Type B pancreatic cell (in vitro differentiated cells): Measurements from ENCODE around the gene PLK1. TPM values are rescaled to one million over a fixed set of nuclear protein-coding genes. Genes with fewer than 3 reads are reported as not detected.

ENCODE experiments used
- DNase-seq: peaks from one replicate; pipeline ENCODE4 v3.0.0; 2021; ENCODE audit warnings: mixed read lengths; ENCODE audit not compliant: unreplicated experiment; ENCODE audit errors: extremely low spot score
- H3K27ac Mint-ChIP-seq: 2 replicates; pipeline ENCODE4 v1.8.0; 2021; ENCODE audit warnings: mild to moderate bottlenecking, mixed read lengths
- H3K27me3 Mint-ChIP-seq: 2 replicates; pipeline ENCODE4 v1.8.0; 2021; ENCODE audit warnings: mixed read lengths
- H3K36me3 Mint-ChIP-seq: 2 replicates; pipeline ENCODE4 v1.8.0; 2021; ENCODE audit warnings: mixed read lengths
- H3K4me1 Mint-ChIP-seq: one replicate; pipeline ENCODE4 v1.8.0; 2021; ENCODE audit warnings: mixed read lengths; ENCODE audit not compliant: unreplicated experiment
- H3K4me3 Mint-ChIP-seq: 2 replicates; pipeline ENCODE4 v1.8.0; 2021; ENCODE audit warnings: mild to moderate bottlenecking, mixed read lengths
- H3K9me3 Mint-ChIP-seq: 2 replicates; pipeline ENCODE4 v1.8.0; 2021; ENCODE audit warnings: mixed read lengths
- total RNA-seq: library from RNA; stranded (reverse); gene quantifications from 2 replicates; pipeline ENCODE4 v1.2.1, GENCODE V29; 2021; ENCODE audit warnings: low replicate concordance
- TF ChIP-seq, protein P1 (sequence below): fragments of 200-600 bp; sonication (generic); conservative IDR thresholded peaks from 2 replicates; pipeline ENCODE4 v1.5.0; 2021; ENCODE audit warnings: antibody characterized with exemption, mild to moderate bottlenecking

The PLK1 gene
- total RNA-seq, 1 donor from 2014 or later = 67.2 TPM

DNA sequence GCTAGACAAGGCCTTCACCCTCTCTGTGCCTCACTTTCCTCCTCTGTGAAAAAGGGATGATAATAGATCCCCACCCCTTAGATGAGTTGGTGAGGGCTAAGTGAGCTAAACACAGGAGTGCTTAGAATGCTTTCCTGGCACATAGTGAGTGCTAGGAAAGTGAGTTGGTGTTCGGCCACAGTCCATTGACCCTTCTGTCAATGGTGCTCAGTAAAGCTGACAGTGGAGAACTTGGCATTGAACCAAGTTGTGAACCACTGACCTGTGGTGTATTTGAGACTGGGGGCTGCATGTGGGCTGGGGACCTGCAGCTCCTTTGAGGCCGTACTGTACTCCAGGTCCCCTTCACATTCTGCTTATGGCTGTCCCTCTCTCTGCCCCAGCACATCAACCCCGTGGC, 4.8 kb downstream of the PLK1 start:
- Mint-ChIP-seq H3K4me1 (peaks cover 23% of the 10 kb centered on the region), H3K9me3 (no peaks in the 10 kb centered on the region), H3K36me3 (peaks cover 24% of the 10 kb centered on the region), H3K27me3 (no peaks in the 10 kb centered on the region), H3K27ac (no peak overlapping the region), H3K4me3 (no peak overlapping the region)
- TF ChIP-seq, protein P1, sequence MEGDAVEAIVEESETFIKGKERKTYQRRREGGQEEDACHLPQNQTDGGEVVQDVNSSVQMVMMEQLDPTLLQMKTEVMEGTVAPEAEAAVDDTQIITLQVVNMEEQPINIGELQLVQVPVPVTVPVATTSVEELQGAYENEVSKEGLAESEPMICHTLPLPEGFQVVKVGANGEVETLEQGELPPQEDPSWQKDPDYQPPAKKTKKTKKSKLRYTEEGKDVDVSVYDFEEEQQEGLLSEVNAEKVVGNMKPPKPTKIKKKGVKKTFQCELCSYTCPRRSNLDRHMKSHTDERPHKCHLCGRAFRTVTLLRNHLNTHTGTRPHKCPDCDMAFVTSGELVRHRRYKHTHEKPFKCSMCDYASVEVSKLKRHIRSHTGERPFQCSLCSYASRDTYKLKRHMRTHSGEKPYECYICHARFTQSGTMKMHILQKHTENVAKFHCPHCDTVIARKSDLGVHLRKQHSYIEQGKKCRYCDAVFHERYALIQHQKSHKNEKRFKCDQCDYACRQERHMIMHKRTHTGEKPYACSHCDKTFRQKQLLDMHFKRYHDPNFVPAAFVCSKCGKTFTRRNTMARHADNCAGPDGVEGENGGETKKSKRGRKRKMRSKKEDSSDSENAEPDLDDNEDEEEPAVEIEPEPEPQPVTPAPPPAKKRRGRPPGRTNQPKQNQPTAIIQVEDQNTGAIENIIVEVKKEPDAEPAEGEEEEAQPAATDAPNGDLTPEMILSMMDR = no peak
- no peak for DNase-seq

DNA sequence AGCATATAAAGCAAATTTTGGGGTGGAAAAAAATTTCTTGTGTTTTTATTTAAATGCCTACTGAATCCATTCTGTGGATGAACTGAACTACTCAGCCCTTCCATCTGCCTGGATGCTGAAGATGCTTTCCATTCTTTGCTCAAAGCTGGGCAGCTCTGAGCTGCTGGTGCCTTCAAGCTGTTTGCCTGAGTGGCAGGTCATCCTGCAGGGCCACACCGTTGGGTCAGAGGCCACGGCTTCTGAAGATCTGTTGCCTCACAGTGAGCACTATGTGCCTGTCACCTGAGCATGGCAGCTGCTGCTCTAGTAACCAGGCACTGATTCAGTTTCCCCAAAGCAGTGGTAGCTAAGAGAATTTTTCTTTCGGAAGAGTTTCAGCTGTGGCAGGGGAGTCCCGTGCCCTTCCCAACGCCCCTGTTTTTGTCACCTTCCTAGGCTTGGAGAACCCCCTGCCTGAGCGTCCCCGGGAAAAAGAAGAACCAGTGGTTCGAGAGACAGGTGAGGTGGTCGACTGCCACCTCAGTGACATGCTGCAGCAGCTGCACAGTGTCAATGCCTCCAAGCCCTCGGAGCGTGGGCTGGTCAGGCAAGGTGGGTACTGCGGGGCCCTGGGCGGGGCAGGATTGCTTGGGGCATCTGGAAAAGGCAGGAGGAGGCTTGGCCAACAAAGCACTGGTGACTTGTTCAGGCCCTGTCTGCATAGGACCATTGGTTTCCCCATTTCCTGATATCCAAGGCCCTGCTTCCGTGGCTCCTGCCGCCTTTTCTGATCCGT, 8.5 kb downstream of the PLK1 start:
- TF ChIP-seq, protein P1 = no peak
- Mint-ChIP-seq H3K27me3 (no peaks in the 10 kb centered on the region), H3K4me3 (no peak overlapping the region), H3K4me1 (peaks cover 2% of the 10 kb centered on the region), H3K27ac (no peak overlapping the region), H3K9me3 (no peaks in the 10 kb centered on the region), H3K36me3 (peaks cover 21% of the 10 kb centered on the region)
- DNase-seq = no peak

DNA sequence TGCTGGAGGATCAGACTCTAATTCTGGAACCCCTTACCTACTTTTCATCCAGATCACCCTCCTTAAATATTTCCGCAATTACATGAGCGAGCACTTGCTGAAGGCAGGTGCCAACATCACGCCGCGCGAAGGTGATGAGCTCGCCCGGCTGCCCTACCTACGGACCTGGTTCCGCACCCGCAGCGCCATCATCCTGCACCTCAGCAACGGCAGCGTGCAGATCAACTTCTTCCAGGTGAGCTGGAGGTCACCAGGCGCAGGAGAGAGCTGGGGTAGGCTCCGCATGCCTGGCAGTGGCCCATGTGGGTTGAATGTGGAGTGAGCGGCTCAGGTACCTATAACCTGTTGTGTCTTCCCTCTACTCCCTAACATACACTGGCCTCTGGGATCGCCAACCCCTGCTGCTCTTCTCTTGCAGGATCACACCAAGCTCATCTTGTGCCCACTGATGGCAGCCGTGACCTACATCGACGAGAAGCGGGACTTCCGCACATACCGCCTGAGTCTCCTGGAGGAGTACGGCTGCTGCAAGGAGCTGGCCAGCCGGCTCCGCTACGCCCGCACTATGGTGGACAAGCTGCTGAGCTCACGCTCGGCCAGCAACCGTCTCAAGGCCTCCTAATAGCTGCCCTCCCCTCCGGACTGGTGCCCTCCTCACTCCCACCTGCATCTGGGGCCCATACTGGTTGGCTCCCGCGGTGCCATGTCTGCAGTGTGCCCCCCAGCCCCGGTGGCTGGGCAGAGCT, 10.9 kb downstream of the PLK1 start:
- Mint-ChIP-seq H3K27ac (no peak overlapping the region), H3K9me3 (no peaks in the 10 kb centered on the region), H3K4me3 (no peak overlapping the region), H3K27me3 (no peaks in the 10 kb centered on the region), H3K36me3 (peaks cover 16% of the 10 kb centered on the region), H3K4me1 (peaks cover 3% of the 10 kb centered on the region)
- TF ChIP-seq, protein P1 = no peak
- DNase-seq = no peak

DNA sequence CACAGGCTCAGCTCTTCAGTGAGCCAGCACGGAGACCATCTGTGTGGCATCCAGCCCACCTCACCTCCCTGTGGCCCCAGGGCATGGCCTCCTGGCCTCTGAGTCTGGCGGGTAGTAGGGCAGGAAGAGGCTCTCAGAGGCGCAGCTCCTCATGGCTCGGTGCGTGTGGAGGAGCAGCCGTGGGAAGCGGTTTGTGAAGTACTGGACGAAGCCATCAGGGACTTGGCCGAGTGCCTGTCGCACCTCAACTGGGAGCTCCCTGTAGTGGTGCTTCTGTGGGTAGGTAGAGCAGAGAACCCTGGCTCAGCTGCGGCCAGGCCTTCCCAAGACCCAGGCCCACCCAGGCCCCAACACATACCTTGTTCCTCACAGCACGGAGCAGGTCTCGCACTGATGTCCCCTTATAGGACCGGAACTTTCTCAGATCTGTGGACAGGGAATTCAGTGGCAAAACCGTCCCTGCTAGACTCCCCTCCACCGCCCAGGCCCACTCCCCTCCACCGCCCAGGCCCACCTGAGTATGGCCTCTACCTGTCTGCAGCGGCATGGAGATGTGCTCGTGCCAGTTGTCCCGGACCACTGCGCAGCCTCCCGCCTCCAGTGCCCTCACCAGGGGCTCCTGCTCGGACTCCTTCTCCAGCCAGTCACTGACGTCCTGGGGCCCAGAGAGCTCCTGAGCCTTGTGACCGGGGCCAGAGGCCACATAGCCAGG, 12.2 kb downstream of the PLK1 start:
- no peak for DNase-seq
- Mint-ChIP-seq H3K27me3 (no peaks in the 10 kb centered on the region), H3K4me1 (peaks cover 9% of the 10 kb centered on the region), H3K9me3 (no peaks in the 10 kb centered on the region), H3K36me3 (peaks cover 16% of the 10 kb centered on the region), H3K4me3 (no peak overlapping the region), H3K27ac (no peak overlapping the region)
- TF ChIP-seq, protein P1 = no peak

DNA sequence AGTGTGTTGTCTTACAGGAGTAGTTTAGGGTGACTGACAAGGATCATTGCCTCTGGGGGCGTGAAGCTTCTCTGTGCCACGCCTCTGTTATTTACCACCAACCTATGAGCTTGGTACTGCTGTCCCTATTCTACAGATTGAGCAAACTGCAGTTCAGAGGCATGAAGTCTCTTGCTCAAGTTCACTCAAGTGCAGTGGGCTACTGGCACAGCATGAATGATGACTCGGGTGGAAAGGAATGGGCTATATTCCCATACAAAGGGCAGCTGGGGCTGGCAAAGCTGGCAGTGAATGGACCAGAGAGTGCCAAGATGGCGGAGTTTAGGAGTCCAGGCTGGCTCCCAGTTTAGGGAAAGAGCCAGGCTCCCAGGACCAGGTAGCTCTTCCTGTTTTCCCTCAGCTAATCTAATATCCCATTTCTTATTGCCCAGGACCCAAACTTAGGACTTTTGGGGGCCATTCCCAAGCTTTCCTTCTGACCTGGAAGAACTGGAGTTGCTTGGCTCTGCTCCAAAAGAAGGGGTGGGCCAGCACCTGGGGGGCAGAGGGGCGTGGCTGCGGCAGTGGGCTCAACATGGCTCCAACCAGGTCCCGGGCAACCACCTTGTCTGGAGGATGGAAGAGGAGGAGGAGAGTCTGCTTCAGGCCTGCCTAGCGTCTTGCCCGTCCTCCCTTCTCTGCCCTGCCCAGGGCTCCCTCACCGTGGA, 12.9 kb downstream of the PLK1 start:
- no peak overlapping the region for H3K4me3 Mint-ChIP-seq
- TF ChIP-seq, protein P1 = no peak
- H3K36me3 Mint-ChIP-seq = peaks cover 15% of the 10 kb centered on the region
- DNase-seq = no peak
- no peak overlapping the region for H3K27ac Mint-ChIP-seq
- H3K27me3 Mint-ChIP-seq = no peaks in the 10 kb centered on the region
- H3K4me1 Mint-ChIP-seq = peaks cover 9% of the 10 kb centered on the region
- H3K9me3 Mint-ChIP-seq = no peaks in the 10 kb centered on the region
